Keratinocyte (primary cell): ENCODE data around the gene UBASH3B. TPM values are rescaled to one million over a fixed set of nuclear protein-coding genes. Genes with fewer than 3 reads are reported as not detected.
A peak's percentile ranks its signal among the peaks of the same experiment; 100 is the strongest.

ENCODE experiments used
- DNase-seq: peaks from one replicate; pipeline ENCODE4 v3.0.0-alpha.2; 2011; ENCODE audit warnings: low read depth, missing footprints, low spot score
- FAIRE-seq: peaks from 2 replicates; lab custom pipeline; 2011; peaks lifted over from hg19 to GRCh38; lab: Jason Lieb, UNC
- H2AFZ ChIP-seq: 2 replicates; pipeline ENCODE4 v1.6.0; 2012; ENCODE audit warnings: low read length, control low read depth, inconsistent platforms; ENCODE audit not compliant: control insufficient read depth
- H3K27ac ChIP-seq: 2 replicates; pipeline ENCODE4 v1.5.1; 2011; ENCODE audit warnings: low read length; ENCODE audit not compliant: control insufficient read depth, insufficient read depth
- H3K27me3 ChIP-seq: 3 replicates; pipeline ENCODE4 v1.6.0; 2011; ENCODE audit warnings: low read length; ENCODE audit not compliant: control insufficient read depth, insufficient read depth; ENCODE audit errors: extremely low read depth
- H3K36me3 ChIP-seq, 2 experiments: 2 replicates in 1 of 2; 3 replicates in 1 of 2; pipeline ENCODE4 v1.5.1; 2011; ENCODE audit warnings: low read length in 2 of 2, mild to moderate bottlenecking in 1 of 2; ENCODE audit not compliant: control insufficient read depth in 2 of 2, insufficient read depth in 2 of 2; ENCODE audit errors: extremely low read depth in 1 of 2
- H3K4me1 ChIP-seq: 3 replicates; pipeline ENCODE4 v1.5.1; 2011; ENCODE audit warnings: low read length; ENCODE audit not compliant: control insufficient read depth, insufficient read depth; ENCODE audit errors: extremely low read depth
- H3K4me2 ChIP-seq: 3 replicates; pipeline ENCODE4 v1.6.0; 2011; ENCODE audit warnings: low read depth, low read length; ENCODE audit not compliant: control insufficient read depth, insufficient read depth; ENCODE audit errors: extremely low read depth
- H3K4me3 ChIP-seq, 3 experiments: fragments of 200-600 bp in 1 of 3; sonication (generic) in 1 of 3; 2 replicates in 2 of 3; 3 replicates in 1 of 3; pipeline ENCODE4 v1.5.1; 2011 to 2016; ENCODE audit warnings: low read length in 3 of 3, mild to moderate bottlenecking in 3 of 3, control low read depth in 2 of 3, inconsistent platforms in 1 of 3, low read depth in 1 of 3, mixed read lengths in 1 of 3, mixed run types in 1 of 3, moderate library complexity in 1 of 3; ENCODE audit not compliant: control insufficient read depth in 2 of 3, insufficient read depth in 2 of 3; ENCODE audit errors: extremely low read depth in 1 of 3
- H3K79me2 ChIP-seq: 2 replicates; pipeline ENCODE4 v1.6.0; 2012; ENCODE audit warnings: low read length; ENCODE audit not compliant: control insufficient read depth, insufficient read depth
- H3K9ac ChIP-seq: 3 replicates; pipeline ENCODE4 v1.6.0; 2011; ENCODE audit warnings: low read length; ENCODE audit not compliant: control insufficient read depth, insufficient read depth; ENCODE audit errors: extremely low read depth
- H3K9me1 ChIP-seq: 3 replicates; pipeline ENCODE4 v1.6.0; 2011; ENCODE audit warnings: low read length; ENCODE audit not compliant: control insufficient read depth, insufficient read depth; ENCODE audit errors: extremely low read depth
- H3K9me3 ChIP-seq: 2 replicates; pipeline ENCODE4 v1.5.1; 2012; ENCODE audit warnings: low read depth, low read length; ENCODE audit not compliant: control insufficient read depth
- H4K20me1 ChIP-seq: 3 replicates; pipeline ENCODE4 v1.6.0; 2011; ENCODE audit warnings: low read length; ENCODE audit not compliant: control insufficient read depth, insufficient read depth; ENCODE audit errors: extremely low read depth
- EZH2 ChIP-seq: IDR thresholded peaks from one replicate; pipeline ENCODE4 v1.6.1; 2012; ENCODE audit warnings: inconsistent platforms, mild to moderate bottlenecking, low read length, moderate library complexity
- dilution Hi-C: fragments of 300-500 bp; cut with MboI; formaldehyde crosslinking; loops from one replicate; pipeline ENCODE4 v1.7.0; 2020; ENCODE audit warnings: low sequenced_read_pairs; ENCODE audit not compliant: extremely low pct_ligation_motif_present
- polyA plus RNA-seq, 5 experiments: library from polyadenylated mRNA; depleted of rRNA in 3 of 5; stranded (reverse) in 3 of 5; stranded (forward) in 1 of 5; unstranded in 1 of 5; fragments of >200 nt; gene quantifications; 1 replicate in 1 of 5; 2 replicates in 3 of 5; 3 replicates in 1 of 5; pipeline versions ENCODE4 v1.2.1 to v1.2.3, GENCODE V29; 2011 to 2012; ENCODE audit warnings: missing spikeins in 2 of 5, low read depth in 1 of 5, low replicate concordance in 1 of 5
- TF ChIP-seq, protein P1 (sequence below), 3 experiments: IDR thresholded peaks in 1 of 3; conservative IDR thresholded peaks in 1 of 3; optimal IDR thresholded peaks in 1 of 3; 2 replicates in 2 of 3; 3 replicates in 1 of 3; pipeline versions ENCODE3 to v1.5.1; 2011; ENCODE audit warnings: low read length in 3 of 3, mild to moderate bottlenecking in 3 of 3, moderate library complexity in 2 of 3, control low read depth in 1 of 3, inconsistent platforms in 1 of 3; ENCODE audit not compliant: insufficient read depth in 2 of 3; ENCODE audit errors: extremely low read depth in 1 of 3

Gene UBASH3B
- polyA plus RNA-seq, 1 donor (not counting 4 experiments of a cell fraction or from before 2014, with no cell fraction given), result 25.0 TPM

- H3K9me1 ChIP-seq, result no peaks in the 10 kb centered on the region
- H3K9ac ChIP-seq, result no peak overlapping the region
- H3K27ac ChIP-seq, result no peak overlapping the region
- H3K9me3 ChIP-seq, result no peaks in the 10 kb centered on the region
- no peak overlapping the region for H3K4me2 ChIP-seq
- no peaks in the 10 kb centered on the region for H3K27me3 ChIP-seq
- TF ChIP-seq, protein P1, sequence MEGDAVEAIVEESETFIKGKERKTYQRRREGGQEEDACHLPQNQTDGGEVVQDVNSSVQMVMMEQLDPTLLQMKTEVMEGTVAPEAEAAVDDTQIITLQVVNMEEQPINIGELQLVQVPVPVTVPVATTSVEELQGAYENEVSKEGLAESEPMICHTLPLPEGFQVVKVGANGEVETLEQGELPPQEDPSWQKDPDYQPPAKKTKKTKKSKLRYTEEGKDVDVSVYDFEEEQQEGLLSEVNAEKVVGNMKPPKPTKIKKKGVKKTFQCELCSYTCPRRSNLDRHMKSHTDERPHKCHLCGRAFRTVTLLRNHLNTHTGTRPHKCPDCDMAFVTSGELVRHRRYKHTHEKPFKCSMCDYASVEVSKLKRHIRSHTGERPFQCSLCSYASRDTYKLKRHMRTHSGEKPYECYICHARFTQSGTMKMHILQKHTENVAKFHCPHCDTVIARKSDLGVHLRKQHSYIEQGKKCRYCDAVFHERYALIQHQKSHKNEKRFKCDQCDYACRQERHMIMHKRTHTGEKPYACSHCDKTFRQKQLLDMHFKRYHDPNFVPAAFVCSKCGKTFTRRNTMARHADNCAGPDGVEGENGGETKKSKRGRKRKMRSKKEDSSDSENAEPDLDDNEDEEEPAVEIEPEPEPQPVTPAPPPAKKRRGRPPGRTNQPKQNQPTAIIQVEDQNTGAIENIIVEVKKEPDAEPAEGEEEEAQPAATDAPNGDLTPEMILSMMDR (optimal IDR thresholded peaks at IDR 0.05 in 1 of 3, IDR thresholded peaks at IDR 0.05 in 1 of 3, conservative IDR thresholded peaks at IDR 0.05 in 1 of 3; ENCODE audit: extremely low read depth in 1 of 3, insufficient read depth in 2 of 3, low read length in 3 of 3), result no peak
- no peak for TF ChIP-seq EZH2
- DNase-seq (no peak), FAIRE-seq (peak; percentile 23)
- H3K4me3 ChIP-seq, result no peak overlapping the region
- H2AFZ ChIP-seq, result no peak overlapping the region
- H3K79me2 ChIP-seq, result peaks cover 26% of the 10 kb centered on the region
- H3K36me3 ChIP-seq, result peaks cover 0 to 6% of the 10 kb centered on the region in 2 experiments
- dilution Hi-C loops, result no loop called here
- H4K20me1 ChIP-seq, result peaks cover 3% of the 10 kb centered on the region
- H3K4me1 ChIP-seq, result peaks cover 4% of the 10 kb centered on the region
These were observed 77.1 kb downstream of the UBASH3B start for GRCh38 chr11:122732342-122733315.

DNA sequence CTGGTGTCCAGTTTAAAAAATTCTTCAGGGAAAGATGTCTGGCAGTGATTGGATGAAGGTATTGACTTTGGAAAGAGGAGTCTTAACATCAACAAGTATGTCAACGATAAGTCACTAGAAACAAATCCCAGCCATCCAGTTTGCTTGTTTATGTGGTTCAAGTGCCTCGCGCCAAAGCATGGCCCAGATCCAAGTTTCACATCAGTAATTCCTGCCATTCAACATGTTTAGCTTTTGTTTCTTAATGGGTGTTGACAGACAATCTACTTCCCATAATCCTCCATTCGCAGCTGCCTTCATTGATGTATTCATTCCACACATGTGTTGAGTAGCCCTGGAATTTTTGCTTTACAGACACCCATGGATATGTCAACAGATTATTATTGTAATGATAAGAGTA, 77.8 kb downstream of the UBASH3B start:
- no peak overlapping the region for H3K4me3 ChIP-seq
- peaks cover 0 to 5% of the 10 kb centered on the region in 2 experiments for H3K36me3 ChIP-seq
- H4K20me1 ChIP-seq, result peaks cover 3% of the 10 kb centered on the region
- no peaks in the 10 kb centered on the region for H3K9me3 ChIP-seq
- TF ChIP-seq, protein P1 (optimal IDR thresholded peaks at IDR 0.05 in 1 of 3, IDR thresholded peaks at IDR 0.05 in 1 of 3, conservative IDR thresholded peaks at IDR 0.05 in 1 of 3; ENCODE audit: extremely low read depth in 1 of 3, insufficient read depth in 2 of 3, low read length in 3 of 3), result no peak
- no peak for TF ChIP-seq EZH2
- no peak overlapping the region for H3K4me2 ChIP-seq
- H3K9ac ChIP-seq, result no peak overlapping the region
- H3K27ac ChIP-seq, result no peak overlapping the region
- H3K9me1 ChIP-seq, result no peaks in the 10 kb centered on the region
- DNase-seq (no peak), FAIRE-seq (no peak)
- peaks cover 20% of the 10 kb centered on the region for H3K79me2 ChIP-seq
- H2AFZ ChIP-seq, result no peak overlapping the region
- peaks cover 4% of the 10 kb centered on the region for H3K4me1 ChIP-seq
- H3K27me3 ChIP-seq, result no peaks in the 10 kb centered on the region
- dilution Hi-C loops, result no loop called here
